Naive thymus-derived CD4-positive, alpha-beta T cell (primary cell): ENCODE measurements around the gene CTSZ. TPM values are rescaled to one million over a fixed set of nuclear protein-coding genes. Genes with fewer than 3 reads are reported as not detected.

Experiments
- ATAC-seq: fragments of 150-1000 bp; cut with Tn5 transposase; 2 replicates; pipeline ENCODE4 v1.10.0; 2021; ENCODE audit warnings: mild to moderate bottlenecking, moderate library complexity
- CTCF ChIA-PET: fragments of 350-600 bp; sonication (Branson Sonifier 250); formaldehyde crosslinking; loops from one replicate; lab custom pipeline; 2021; ENCODE audit warnings: antibody characterized with exemption; lab: Charles Lee
- POLR2A ChIA-PET: fragments of 350-600 bp; sonication (Branson Sonifier 250); formaldehyde crosslinking; loops from one replicate; lab custom pipeline; 2021; ENCODE audit warnings: antibody characterized with exemption, inconsistent platforms; lab: Charles Lee
- DNase-seq, 9 donors: peaks; one replicate each; pipeline versions ENCODE4 v3.0.0 to v3.0.0-alpha.2; 2020 to 2022; ENCODE audit warnings: mixed read lengths in 1 of 9
- H3K27ac ChIP-seq: one replicate; pipeline ENCODE4 v1.7.0; 2013; ENCODE audit warnings: mild to moderate bottlenecking, low read depth, low read length, moderate library complexity
- H3K27me3 ChIP-seq, 2 donors: one replicate each; pipeline ENCODE4 v1.7.0; 2013; ENCODE audit warnings: low read length in 2 of 2, mild to moderate bottlenecking in 2 of 2, moderate library complexity in 2 of 2; ENCODE audit not compliant: control insufficient read depth in 2 of 2, insufficient read depth in 2 of 2
- H3K36me3 ChIP-seq, 3 experiments: 1 replicate in 2 of 3; 2 replicates in 1 of 3; pipeline ENCODE4 v1.7.0; 2013; ENCODE audit warnings: low read length in 3 of 3, mild to moderate bottlenecking in 3 of 3, moderate library complexity in 1 of 3; ENCODE audit not compliant: insufficient read depth in 3 of 3, control insufficient read depth in 2 of 3
- H3K4me1 ChIP-seq, 2 donors: one replicate each; pipeline ENCODE4 v1.7.0; 2013; ENCODE audit warnings: low read length in 2 of 2, mild to moderate bottlenecking in 2 of 2, moderate library complexity in 1 of 2; ENCODE audit not compliant: control insufficient read depth in 2 of 2, insufficient read depth in 2 of 2
- H3K4me3 ChIP-seq: 2 replicates; pipeline ENCODE4 v1.7.0; 2013; ENCODE audit warnings: mild to moderate bottlenecking, low read length
- H3K9me3 ChIP-seq, 3 experiments: 1 replicate in 2 of 3; 2 replicates in 1 of 3; pipeline ENCODE4 v1.7.0; 2013; ENCODE audit warnings: low read length in 3 of 3; ENCODE audit not compliant: control insufficient read depth in 2 of 3
- H3K27ac Mint-ChIP-seq, 9 donors: one replicate each; pipeline ENCODE4 v1.8.0; 2020 to 2022; ENCODE audit warnings: mixed read lengths in 9 of 9, mild to moderate bottlenecking in 8 of 9, moderate library complexity in 5 of 9, inconsistent platforms in 2 of 9
- H3K27me3 Mint-ChIP-seq, 5 donors: one replicate each; pipeline ENCODE4 v1.8.0; 2021 to 2022; ENCODE audit warnings: mixed read lengths in 5 of 5, mild to moderate bottlenecking in 1 of 5
- H3K36me3 Mint-ChIP-seq, 5 donors: one replicate each; pipeline ENCODE4 v1.8.0; 2020 to 2022; ENCODE audit warnings: mixed read lengths in 5 of 5, mild to moderate bottlenecking in 3 of 5, inconsistent platforms in 1 of 5
- H3K4me1 Mint-ChIP-seq, 7 donors: one replicate each; pipeline ENCODE4 v1.8.0; 2020 to 2022; ENCODE audit warnings: mixed read lengths in 7 of 7, mild to moderate bottlenecking in 3 of 7, inconsistent platforms in 1 of 7
- H3K4me3 Mint-ChIP-seq, 10 donors: one replicate each; pipeline ENCODE4 v1.8.0; 2020 to 2022; ENCODE audit warnings: mild to moderate bottlenecking in 10 of 10, mixed read lengths in 10 of 10, moderate library complexity in 6 of 10, inconsistent platforms in 2 of 10
- H3K9me3 Mint-ChIP-seq, 11 donors: one replicate each; pipeline ENCODE4 v1.8.0; 2020 to 2022; ENCODE audit warnings: mixed read lengths in 11 of 11, mild to moderate bottlenecking in 4 of 11, inconsistent platforms in 1 of 11, moderate library complexity in 1 of 11
- intact Hi-C, 2 donors: fragments of 100-400 bp; cut with micrococcal nuclease; formaldehyde crosslinking; loops; one replicate each; pipeline ENCODE4 v1.15.1; 2023
- polyA plus RNA-seq, 2 donors: library from polyadenylated mRNA; unstranded; fragments of 300-500 nt; fragmentation: Illumina TruSeq; gene quantifications; one replicate each; pipeline ENCODE4 v1.2.3, GENCODE V29; 2021
- total RNA-seq, 6 experiments: library from RNA in 5 of 6; stranded (reverse) in 5 of 6; gene quantifications; 1 replicate in 5 of 6; 2 replicates in 1 of 6; pipeline ENCODE4 v1.2.3 and lab custom pipeline; 2021 to 2026

CTSZ gene
- total and polyA plus RNA-seq, 7 experiments from 2014 or later = 1.0 to 165 (median 29.9) TPM

GRCh38 chr20:58995461-58996225 lies 11.4 kb downstream of the CTSZ start:
- ATAC-seq = no peak
- peaks cover 20 to 69% (median 24%) of the 10 kb centered on the region in 3 experiments for H3K36me3 ChIP-seq
- no peak for DNase-seq
- no peaks in the 10 kb centered on the region for H3K27me3 Mint-ChIP-seq
- peak overlapping the region in 7 of 9 donors; percentile 9 to 77 (median 28) for H3K27ac Mint-ChIP-seq
- no peaks in the 10 kb centered on the region for H3K4me1 ChIP-seq
- intact Hi-C loops = no loop called here
- no peak overlapping the region for H3K4me3 Mint-ChIP-seq
- H3K9me3 Mint-ChIP-seq = no peaks in the 10 kb centered on the region
- POLR2A ChIA-PET = no interaction called here
- peaks cover 16 to 52% (median 22%) of the 10 kb centered on the region in 5 donors for H3K36me3 Mint-ChIP-seq
- H3K4me3 ChIP-seq = no peak overlapping the region
- no peaks in the 10 kb centered on the region for H3K27me3 ChIP-seq
- H3K4me1 Mint-ChIP-seq = peaks cover 0 to 3% (median 0%) of the 10 kb centered on the region in 7 donors
- no peak overlapping the region for H3K27ac ChIP-seq
- CTCF ChIA-PET = no interaction called here
- no peaks in the 10 kb centered on the region for H3K9me3 ChIP-seq

- Histone ChIP-seq H3K4me3 (no peak overlapping the region), H3K27ac (no peak overlapping the region), H3K36me3 (peaks cover 24 to 79% (median 32%) of the 10 kb centered on the region in 3 experiments), H3K27me3 (no peaks in the 10 kb centered on the region), H3K4me1 (no peaks in the 10 kb centered on the region), H3K9me3 (no peaks in the 10 kb centered on the region)
- ChIA-PET CTCF (interaction anchor here (1.3 kb wide), 1 partner anchor 23 kb away, joined by 4 read pairs; no protein-coding TSS in a partner anchor), POLR2A (interaction anchor here (0.7 kb wide), 1 partner anchor 102 kb away, joined by 3 read pairs; no protein-coding TSS in a partner anchor)
- Mint-ChIP-seq H3K9me3 (no peaks in the 10 kb centered on the region), H3K36me3 (peaks cover 20 to 59% (median 24%) of the 10 kb centered on the region in 5 donors), H3K27me3 (no peaks in the 10 kb centered on the region), H3K27ac (peak overlapping the region in 5 of 9 donors; percentile 8 to 65 (median 43)), H3K4me3 (no peak overlapping the region), H3K4me1 (peaks cover 0 to 3% (median 0%) of the 10 kb centered on the region in 7 donors)
- intact Hi-C loops = no loop called here
- no peak for DNase-seq
- no peak for ATAC-seq
Observed at GRCh38 chr20:58994390-58995159, 12.5 kb downstream of the CTSZ start.

GRCh38 chr20:58993332-58994248 lies 13.5 kb downstream of the CTSZ start:
- CTCF ChIA-PET = interaction anchor here (1.3 kb wide), 1 partner anchor 24 kb away, joined by 4 read pairs; no protein-coding TSS in a partner anchor
- H3K27ac ChIP-seq = no peak overlapping the region

GRCh38 chr20:58992911-58993310 lies 14.1 kb downstream of the CTSZ start:
- no peaks in the 10 kb centered on the region for H3K9me3 ChIP-seq
- peaks cover 21 to 67% (median 30%) of the 10 kb centered on the region in 5 donors for H3K36me3 Mint-ChIP-seq
- H3K4me1 Mint-ChIP-seq = peaks cover 0 to 4% (median 0%) of the 10 kb centered on the region in 7 donors
- POLR2A ChIA-PET = interaction anchor here (0.8 kb wide), 1 partner anchor 11 kb away, joined by 5 read pairs; no protein-coding TSS in a partner anchor
- H3K4me3 ChIP-seq = no peak overlapping the region
- H3K27me3 Mint-ChIP-seq = no peaks in the 10 kb centered on the region
- intact Hi-C loops = no loop called here
- H3K36me3 ChIP-seq = peaks cover 31 to 95% (median 43%) of the 10 kb centered on the region in 3 experiments
- CTCF ChIA-PET = no interaction called here
- H3K4me3 Mint-ChIP-seq = no peak overlapping the region
- ATAC-seq (no peak), DNase-seq (no peak)
- no peaks in the 10 kb centered on the region for H3K27me3 ChIP-seq
- H3K27ac Mint-ChIP-seq = peak overlapping the region in 3 of 9 donors; percentile 3 to 25 (median 14)
- H3K9me3 Mint-ChIP-seq = no peaks in the 10 kb centered on the region
- H3K27ac ChIP-seq = no peak overlapping the region
- H3K4me1 ChIP-seq = no peaks in the 10 kb centered on the region

More at GRCh38 chr20:58993332-58994248, 13.5 kb downstream of the CTSZ start:
- Mint-ChIP-seq H3K9me3 (no peaks in the 10 kb centered on the region), H3K36me3 (peaks cover 21 to 67% (median 30%) of the 10 kb centered on the region in 5 donors), H3K4me1 (peaks cover 0 to 3% (median 0%) of the 10 kb centered on the region in 7 donors), H3K27ac (peak overlapping the region in 1 of 9 donors; percentile 41), H3K4me3 (no peak overlapping the region), H3K27me3 (no peaks in the 10 kb centered on the region)
- peaks cover 29 to 88% (median 37%) of the 10 kb centered on the region in 3 experiments for H3K36me3 ChIP-seq
- H3K4me3 ChIP-seq = no peak overlapping the region
- no peaks in the 10 kb centered on the region for H3K27me3 ChIP-seq
- H3K4me1 ChIP-seq = no peaks in the 10 kb centered on the region
- intact Hi-C loops = no loop called here
- no peaks in the 10 kb centered on the region for H3K9me3 ChIP-seq
- POLR2A ChIA-PET = interaction anchor here (0.8 kb wide), 1 partner anchor 12 kb away, joined by 5 read pairs; no protein-coding TSS in a partner anchor
- no peak for ATAC-seq
- no peak for DNase-seq

- ATAC-seq (no peak), DNase-seq (no peak)
- peaks cover 41 to 96% (median 50%) of the 10 kb centered on the region in 3 experiments for H3K36me3 ChIP-seq
- POLR2A ChIA-PET = interaction anchor here (1.0 kb wide), 1 partner anchor 16 kb away, joined by 3 read pairs; no protein-coding TSS in a partner anchor
- H3K27ac ChIP-seq = no peak overlapping the region
- H3K27me3 ChIP-seq = no peaks in the 10 kb centered on the region
- H3K36me3 Mint-ChIP-seq = peaks cover 21 to 67% (median 32%) of the 10 kb centered on the region in 5 donors
- H3K4me1 Mint-ChIP-seq = peaks cover 0 to 11% (median 3%) of the 10 kb centered on the region in 7 donors
- no peaks in the 10 kb centered on the region for H3K9me3 Mint-ChIP-seq
- no peak overlapping the region for H3K4me3 Mint-ChIP-seq
- CTCF ChIA-PET = no interaction called here
- no peak overlapping the region for H3K4me3 ChIP-seq
- intact Hi-C loops = loop anchor here in 1 of 2 donors (2.0 kb wide), 1 partner anchor 13 kb away; no protein-coding TSS in a partner anchor
- no peaks in the 10 kb centered on the region for H3K27me3 Mint-ChIP-seq
- H3K27ac Mint-ChIP-seq = peak overlapping the region in 2 of 9 donors; percentile 42 to 45
- no peaks in the 10 kb centered on the region for H3K9me3 ChIP-seq
- H3K4me1 ChIP-seq = no peaks in the 10 kb centered on the region
Observed at GRCh38 chr20:58991715-58992114, 15.3 kb downstream of the CTSZ start.
